Spleen (tissue), 11 donors: Measurements from ENCODE around the gene HPCAL1. TPM values are rescaled to one million over a fixed set of nuclear protein-coding genes. Genes with fewer than 3 reads are reported as not detected.

ENCODE experiments used
- DNase-seq: peaks from one replicate; pipeline ENCODE4 v3.0.0-alpha.2; 2020
- H3K27ac ChIP-seq, 8 donors: fragments of 200-600 bp; sonication (generic) in 7 of 8; 1 replicate in 4 of 8; 2 replicates in 4 of 8; pipeline versions ENCODE4 v1.5.0 to v1.8.0; 2016 to 2021; ENCODE audit warnings: inconsistent platforms in 4 of 8, mild to moderate bottlenecking in 4 of 8, moderate library complexity in 1 of 8
- H3K27me3 ChIP-seq, 7 donors: fragments of 200-600 bp; sonication (generic) in 6 of 7; replicated peaks in 1 of 7; 1 replicate in 4 of 7; 2 replicates in 3 of 7; pipeline versions ENCODE4 v1.5.0 to v1.8.0; 2016 to 2021; ENCODE audit warnings: inconsistent platforms in 3 of 7, mild to moderate bottlenecking in 1 of 7
- H3K36me3 ChIP-seq, 6 donors: fragments of 200-600 bp; sonication (generic) in 5 of 6; 1 replicate in 4 of 6; 2 replicates in 2 of 6; pipeline versions ENCODE4 v1.5.0 to v1.8.0; 2016 to 2021; ENCODE audit warnings: inconsistent platforms in 2 of 6
- H3K4me1 ChIP-seq, 6 donors: fragments of 200-600 bp; sonication (generic) in 5 of 6; 1 replicate in 3 of 6; 2 replicates in 3 of 6; pipeline versions ENCODE4 v1.5.0 to v1.8.0; 2016 to 2021; ENCODE audit warnings: inconsistent platforms in 3 of 6
- H3K4me3 ChIP-seq, 8 donors: fragments of 200-600 bp; sonication (generic) in 7 of 8; 1 replicate in 4 of 8; 2 replicates in 4 of 8; pipeline versions ENCODE4 v1.5.0 to v1.8.0; 2016 to 2021; ENCODE audit warnings: inconsistent platforms in 4 of 8, mild to moderate bottlenecking in 4 of 8, moderate library complexity in 2 of 8
- H3K9me3 ChIP-seq, 8 donors: fragments of 200-600 bp; sonication (generic) in 7 of 8; 1 replicate in 4 of 8; 2 replicates in 4 of 8; pipeline versions ENCODE4 v1.5.0 to v1.8.0; 2016 to 2021; ENCODE audit warnings: inconsistent platforms in 4 of 8
- CTCF ChIP-seq, 11 experiments: fragments of 200-600 bp in 7 of 11; fragments of 450-650 bp in 4 of 11; sonication (generic) in 4 of 11; IDR thresholded peaks in 8 of 11; conservative IDR thresholded peaks in 3 of 11; 1 replicate in 7 of 11; 2 replicates in 4 of 11; pipeline versions ENCODE4 v1.4.0 to v1.8.0; 2016 to 2021; ENCODE audit warnings: antibody characterized with exemption in 11 of 11, inconsistent platforms in 4 of 11, mild to moderate bottlenecking in 1 of 11
- POLR2A ChIP-seq, 3 donors: fragments of 450-650 bp; IDR thresholded peaks; one replicate each; pipeline ENCODE4 v1.5.1; 2017; ENCODE audit warnings: antibody characterized with exemption in 3 of 3, mild to moderate bottlenecking in 1 of 3
- POLR2AphosphoS5 ChIP-seq, 3 donors: sonication (generic); formaldehyde crosslinking; IDR thresholded peaks; one replicate each; pipeline ENCODE4 v1.5.1; 2017; ENCODE audit warnings: antibody characterized with exemption in 3 of 3
- WGBS, 5 donors: extraction: QIAGEN DNeasy Blood & Tissue Kit in 3 of 5; methylation state at CpG; one replicate each; pipeline versions ENCODE4 v1.1.5 to v1.1.7; 2013 to 2018; 5-methylcytosine and 5-hydroxymethylcytosine counted together
- intact Hi-C: fragments of 100-400 bp; cut with DNase I; formaldehyde crosslinking; loops from one replicate; pipeline ENCODE4 v1.15.0; 2023; ENCODE audit warnings: low total_unique reads
- polyA plus RNA-seq, 3 donors: library from polyadenylated mRNA; stranded (reverse); fragments of 200-250 nt; gene quantifications; one replicate each; pipeline ENCODE4 v1.2.1, GENCODE V29; 2013
- total RNA-seq, 7 donors: library from RNA; depleted of rRNA in 3 of 7; stranded (reverse); fragments of >200 nt in 3 of 7; fragmentation: NEBNext Ultra II Directional in 4 of 7; extraction: Animal tissue kit (Norgen Biotek cat#: 25700) in 4 of 7; gene quantifications; one replicate each; pipeline versions ENCODE4 v1.1.0 to v1.2.1, GENCODE V29; 2016 to 2021
- donor health status: healthy with polysubstance abuse.
- donor health status: DM: no; HTN: no; CAD: no; lungs with moderate emphysema.
- donor health status: DM: no; HTN: no; CAD: no.
- donor health status: Bipolar disorder and iron deficiency.
- donor health status: healthy.
- donor health status: DM: no; HTN: no; CAD: no.
- donor health status: DM: yes; HTN: yes; CAD: no.

HPCAL1 gene
- total and polyA plus RNA-seq, 10 donors, result 41.9 to 80.6 (median 57.7) TPM

GRCh38 chr2:10343191-10343590 lies 40.5 kb downstream of the HPCAL1 start:
- Histone ChIP-seq H3K4me1 (peaks cover 3 to 91% (median 51%) of the 10 kb centered on the region in 6 donors), H3K27ac (no peak overlapping the region), H3K4me3 (no peak overlapping the region), H3K36me3 (peaks cover 0 to 5% (median 0%) of the 10 kb centered on the region in 6 donors), H3K9me3 (no peaks in the 10 kb centered on the region), H3K27me3 (no peaks in the 10 kb centered on the region)
- WGBS, 5 donors, result 84 to 100% (median 94%) methylated on average over 3 of the region's 3 CpGs
- peak; percentile 36 for DNase-seq
- intact Hi-C loops, result no loop called here
- TF ChIP-seq POLR2AphosphoS5 (IDR thresholded peaks at IDR 0.05) (no peak), CTCF (IDR thresholded peaks at IDR 0.05 in 8 of 11, conservative IDR thresholded peaks at IDR 0.05 in 3 of 11) (no peak), POLR2A (IDR thresholded peaks at IDR 0.05) (no peak)

GRCh38 chr2:10343658-10344057 lies 41.0 kb downstream of the HPCAL1 start:
- Histone ChIP-seq H3K4me1 (peaks cover 3 to 95% (median 56%) of the 10 kb centered on the region in 6 donors), H3K27me3 (no peaks in the 10 kb centered on the region), H3K36me3 (peaks cover 0 to 4% (median 0%) of the 10 kb centered on the region in 6 donors), H3K9me3 (no peaks in the 10 kb centered on the region), H3K4me3 (no peak overlapping the region), H3K27ac (no peak overlapping the region)
- DNase-seq, result peak; percentile 41
- TF ChIP-seq POLR2A (IDR thresholded peaks at IDR 0.05), result no peak
- no peak for TF ChIP-seq CTCF (IDR thresholded peaks at IDR 0.05 in 8 of 11, conservative IDR thresholded peaks at IDR 0.05 in 3 of 11)
- TF ChIP-seq POLR2AphosphoS5 (IDR thresholded peaks at IDR 0.05), result no peak
- WGBS, 5 donors, result 91 to 95% (median 95%) methylated on average over 8 of the region's 8 CpGs
- intact Hi-C loops, result no loop called here

- TF ChIP-seq CTCF (IDR thresholded peaks at IDR 0.05 in 8 of 11, conservative IDR thresholded peaks at IDR 0.05 in 3 of 11) (no peak), POLR2A (IDR thresholded peaks at IDR 0.05) (no peak), POLR2AphosphoS5 (IDR thresholded peaks at IDR 0.05) (no peak)
- Histone ChIP-seq H3K4me3 (no peak overlapping the region), H3K36me3 (no peaks in the 10 kb centered on the region), H3K4me1 (peaks cover 3 to 98% (median 61%) of the 10 kb centered on the region in 6 donors), H3K9me3 (no peaks in the 10 kb centered on the region), H3K27me3 (no peaks in the 10 kb centered on the region), H3K27ac (no peak overlapping the region)
- peak; percentile 43 for DNase-seq
- 58 to 69% (median 58%) methylated on average over 19 of the region's 19 CpGs for WGBS, 5 donors
- intact Hi-C loops, result no loop called here
These were observed 41.7 kb downstream of the HPCAL1 start for GRCh38 chr2:10344105-10345066.

GRCh38 chr2:10345126-10345525 lies 42.4 kb downstream of the HPCAL1 start:
- Histone ChIP-seq H3K36me3 (no peaks in the 10 kb centered on the region), H3K9me3 (no peaks in the 10 kb centered on the region), H3K27ac (no peak overlapping the region), H3K4me3 (no peak overlapping the region), H3K4me1 (peaks cover 3 to 96% (median 63%) of the 10 kb centered on the region in 6 donors), H3K27me3 (no peaks in the 10 kb centered on the region)
- 60 to 77% (median 68%) methylated on average over 3 of the region's 3 CpGs for WGBS, 5 donors
- intact Hi-C loops, result no loop called here
- no peak for DNase-seq
- TF ChIP-seq POLR2A (IDR thresholded peaks at IDR 0.05), result no peak
- no peak for TF ChIP-seq POLR2AphosphoS5 (IDR thresholded peaks at IDR 0.05)
- TF ChIP-seq CTCF (IDR thresholded peaks at IDR 0.05 in 8 of 11, conservative IDR thresholded peaks at IDR 0.05 in 3 of 11), result no peak
